ENCODE results near the gene PLAAT5. TPM values are rescaled to one million over a fixed set of nuclear protein-coding genes. Genes with fewer than 3 reads are reported as not detected.
"Not testable (repeated sequence)": the region's sequence is repeated elsewhere in the genome, so short reads cannot be mapped to it uniquely, and the experiment has no call there.

The PLAAT5 gene
- total RNA-seq, 2 experiments from 2014 or later, result not detected

- H3K4me3 Mint-ChIP-seq, result no peak overlapping the region
- ChIA-PET POLR2A (no interaction called here), CTCF (no interaction called here)
- H3K27ac Mint-ChIP-seq, result no peak overlapping the region
- H3K36me3 Mint-ChIP-seq (ENCODE audit: low read depth), result no peaks in the 10 kb centered on the region
- H3K4me1 Mint-ChIP-seq, result peaks cover 11% of the 10 kb centered on the region
- no peak for DNase-seq
- H3K27me3 Mint-ChIP-seq, result peaks cover 9% of the 10 kb centered on the region
- H3K9me3 Mint-ChIP-seq, result no peaks in the 10 kb centered on the region
Observed at GRCh38 chr11:63445720-63446119, 45.2 kb downstream of the PLAAT5 start.

GRCh38 chr11:63445118-63445517 is 45.8 kb downstream of the PLAAT5 start:
- Mint-ChIP-seq H3K36me3 (ENCODE audit: low read depth) (no peaks in the 10 kb centered on the region), H3K9me3 (no peaks in the 10 kb centered on the region), H3K4me3 (no peak overlapping the region), H3K27ac (no peak overlapping the region), H3K27me3 (peaks cover 3% of the 10 kb centered on the region), H3K4me1 (peaks cover 11% of the 10 kb centered on the region)
- no peak for DNase-seq
- ChIA-PET CTCF (no interaction called here), POLR2A (no interaction called here)

- peaks cover 11% of the 10 kb centered on the region for H3K4me1 Mint-ChIP-seq
- no peaks in the 10 kb centered on the region for H3K27me3 Mint-ChIP-seq
- ChIA-PET CTCF (no interaction called here), POLR2A (no interaction called here)
- no peak for DNase-seq
- no peaks in the 10 kb centered on the region for H3K36me3 Mint-ChIP-seq (ENCODE audit: low read depth)
- H3K27ac Mint-ChIP-seq, result no peak overlapping the region
- no peaks in the 10 kb centered on the region for H3K9me3 Mint-ChIP-seq
- no peak overlapping the region for H3K4me3 Mint-ChIP-seq
Observed at GRCh38 chr11:63444160-63444559, 46.8 kb downstream of the PLAAT5 start.

GRCh38 chr11:63443714-63444113 is 47.3 kb downstream of the PLAAT5 start:
- no peak overlapping the region for H3K4me3 Mint-ChIP-seq
- no peak for DNase-seq
- H3K4me1 Mint-ChIP-seq, result peaks cover 11% of the 10 kb centered on the region
- H3K9me3 Mint-ChIP-seq, result no peaks in the 10 kb centered on the region
- ChIA-PET POLR2A (no interaction called here), CTCF (no interaction called here)
- no peaks in the 10 kb centered on the region for H3K36me3 Mint-ChIP-seq (ENCODE audit: low read depth)
- H3K27me3 Mint-ChIP-seq, result no peaks in the 10 kb centered on the region
- no peak overlapping the region for H3K27ac Mint-ChIP-seq

- H3K4me3 Mint-ChIP-seq; H3K36me3 Mint-ChIP-seq (ENCODE audit: low read depth); H3K27ac Mint-ChIP-seq; POLR2A ChIA-PET; DNase-seq; CTCF ChIA-PET; H3K4me1 Mint-ChIP-seq; H3K9me3 Mint-ChIP-seq: not testable (repeated sequence)
- peaks cover 28% of the 10 kb centered on the region for H3K27me3 Mint-ChIP-seq
Observed at GRCh38 chr11:63435831-63436230, 55.1 kb downstream of the PLAAT5 start.

GRCh38 chr11:63435351-63435750 is 55.6 kb downstream of the PLAAT5 start:
- H3K4me1 Mint-ChIP-seq; POLR2A ChIA-PET; H3K36me3 Mint-ChIP-seq (ENCODE audit: low read depth); DNase-seq; H3K27ac Mint-ChIP-seq; H3K4me3 Mint-ChIP-seq; H3K9me3 Mint-ChIP-seq: not testable (repeated sequence)
- CTCF ChIA-PET, result interaction anchor here (0.5 kb wide), 1 partner anchor 1179 kb away, joined by 3 read pairs; no protein-coding TSS in a partner anchor
- H3K27me3 Mint-ChIP-seq, result peaks cover 28% of the 10 kb centered on the region

- H3K9me3 Mint-ChIP-seq; DNase-seq; H3K4me1 Mint-ChIP-seq; H3K36me3 Mint-ChIP-seq (ENCODE audit: low read depth); CTCF ChIA-PET; H3K27ac Mint-ChIP-seq; POLR2A ChIA-PET; H3K4me3 Mint-ChIP-seq: not testable (repeated sequence)
- H3K27me3 Mint-ChIP-seq, result peaks cover 28% of the 10 kb centered on the region
Observed at GRCh38 chr11:63430731-63431130, 60.2 kb downstream of the PLAAT5 start.

GRCh38 chr11:63427971-63428508 is 62.9 kb downstream of the PLAAT5 start:
- Mint-ChIP-seq H3K27me3 (peaks cover 14% of the 10 kb centered on the region), H3K4me1 (no peaks in the 10 kb centered on the region), H3K9me3 (peaks cover 2% of the 10 kb centered on the region), H3K4me3 (no peak overlapping the region), H3K27ac (no peak overlapping the region), H3K36me3 (ENCODE audit: low read depth) (no peaks in the 10 kb centered on the region)
- no peak for DNase-seq
- POLR2A ChIA-PET, result no interaction called here
- CTCF ChIA-PET, result interaction anchor here (1.0 kb wide), 1 partner anchor 10 kb away, joined by 3 read pairs; no protein-coding TSS in a partner anchor

- Mint-ChIP-seq H3K27ac (no peak overlapping the region), H3K4me1 (peaks cover 17% of the 10 kb centered on the region), H3K9me3 (peaks cover 6% of the 10 kb centered on the region), H3K4me3 (no peak overlapping the region), H3K36me3 (ENCODE audit: low read depth) (no peaks in the 10 kb centered on the region), H3K27me3 (peaks cover 17% of the 10 kb centered on the region)
- ChIA-PET POLR2A (no interaction called here), CTCF (interaction anchor here (1.0 kb wide), 2 partner anchors 10 to 22 kb away, joined by 3 read pairs; no protein-coding TSS in a partner anchor)
- no peak for DNase-seq
Observed at GRCh38 chr11:63417174-63417852, 73.7 kb downstream of the PLAAT5 start.

Other genes with a start within 250 kb of the PLAAT5 start
- gene SLC22A25, start 247.6 kb downstream of the PLAAT5 start, total RNA-seq, result not detected
- gene SLC22A9, start 121.4 kb downstream of the PLAAT5 start, total RNA-seq, result not detected
- not detected for gene LGALS12, start 14.9 kb upstream of the PLAAT5 start, total RNA-seq
- gene PLAAT4, start 45.6 kb upstream of the PLAAT5 start, total RNA-seq, result 100 to 1,000 TPM; 136 to 137 TPM
- gene PLAAT2, start 72.2 kb upstream of the PLAAT5 start, total RNA-seq, result under 1 TPM in 1 of 2 experiments, not detected in 1; 0.29 TPM
- 1 to 10 TPM; 1.3 to 1.9 TPM for gene PLAAT3, start 123.3 kb upstream of the PLAAT5 start, total RNA-seq
- gene ATL3, start 180.2 kb upstream of the PLAAT5 start, total RNA-seq, result 10 to 100 TPM; 35.8 to 37.3 TPM
- 10 to 100 TPM; 65.9 to 72.7 TPM for gene RTN3, start 190.3 kb upstream of the PLAAT5 start, total RNA-seq

Data from activated CD4-positive, alpha-beta T cell treated with anti-CD3 and anti-CD28 coated beads, Interleukin-2, amount 10 ng/mL, durations not matched to agents 7 days and 5 days (primary cell).